Astrocyte (in vitro differentiated cells and primary cell): Measurements from ENCODE around the gene CACNA2D1. TPM values are rescaled to one million over a fixed set of nuclear protein-coding genes. Genes with fewer than 3 reads are reported as not detected.
A peak's percentile ranks its signal among the peaks of the same experiment; 100 is the strongest.

Source experiments
- DNase-seq: peaks from one replicate; pipeline ENCODE4 v3.0.0-alpha.2; 2010; ENCODE audit warnings: low read depth
- FAIRE-seq: peaks from 2 replicates; lab custom pipeline; 2011; peaks lifted over from hg19 to GRCh38; lab: Jason Lieb, UNC
- H2AFZ ChIP-seq: 2 replicates; pipeline ENCODE4 v1.6.0; 2012; ENCODE audit warnings: low read depth, low read length, inconsistent platforms
- H3K27ac ChIP-seq: 2 replicates; pipeline ENCODE4 v1.5.1; 2011; ENCODE audit warnings: low read depth, low read length, inconsistent platforms
- H3K27me3 ChIP-seq: 2 replicates; pipeline ENCODE4 v1.6.0; 2011; ENCODE audit warnings: low read length, inconsistent platforms; ENCODE audit not compliant: insufficient read depth
- H3K36me3 ChIP-seq: 2 replicates; pipeline ENCODE4 v1.5.1; 2011; ENCODE audit warnings: low read length, inconsistent platforms; ENCODE audit not compliant: insufficient read depth
- H3K4me1 ChIP-seq: 2 replicates; pipeline ENCODE4 v1.5.1; 2011; ENCODE audit warnings: low read length, inconsistent platforms; ENCODE audit not compliant: insufficient read depth
- H3K4me2 ChIP-seq: 2 replicates; pipeline ENCODE4 v1.6.0; 2012; ENCODE audit warnings: low read length, inconsistent platforms
- H3K4me3 ChIP-seq: 2 replicates; pipeline ENCODE4 v1.5.1; 2011; ENCODE audit warnings: low read depth, mild to moderate bottlenecking, low read length, inconsistent platforms; ENCODE audit not compliant: insufficient read depth
- H3K79me2 ChIP-seq: 2 replicates; pipeline ENCODE4 v1.6.0; 2012; ENCODE audit warnings: mild to moderate bottlenecking, low read length, inconsistent platforms; ENCODE audit not compliant: insufficient read depth
- H3K9ac ChIP-seq: 2 replicates; pipeline ENCODE4 v1.6.0; 2012; ENCODE audit warnings: mild to moderate bottlenecking, low read length, inconsistent platforms
- H3K9me3 ChIP-seq: 2 replicates; pipeline ENCODE4 v1.5.1; 2012; ENCODE audit warnings: low read depth, mild to moderate bottlenecking, low read length, inconsistent platforms; ENCODE audit not compliant: insufficient read depth
- H4K20me1 ChIP-seq: 2 replicates; pipeline ENCODE4 v1.6.0; 2012; ENCODE audit warnings: low read length, inconsistent platforms; ENCODE audit not compliant: insufficient read depth
- H3K27ac Mint-ChIP-seq: one replicate; pipeline ENCODE4 v1.8.0; 2021; ENCODE audit warnings: mild to moderate bottlenecking, mixed read lengths; ENCODE audit not compliant: unreplicated experiment
- H3K27me3 Mint-ChIP-seq: one replicate; pipeline ENCODE4 v1.8.0; 2021; ENCODE audit warnings: low read depth, mixed read lengths; ENCODE audit not compliant: unreplicated experiment
- H3K36me3 Mint-ChIP-seq: one replicate; pipeline ENCODE4 v1.8.0; 2021; ENCODE audit warnings: low read depth, mixed read lengths; ENCODE audit not compliant: unreplicated experiment
- H3K4me1 Mint-ChIP-seq: one replicate; pipeline ENCODE4 v1.8.0; 2021; ENCODE audit warnings: low read depth, mixed read lengths; ENCODE audit not compliant: unreplicated experiment
- H3K4me3 Mint-ChIP-seq: one replicate; pipeline ENCODE4 v1.8.0; 2021; ENCODE audit warnings: mild to moderate bottlenecking, moderate library complexity, mixed read lengths; ENCODE audit not compliant: unreplicated experiment
- H3K9me3 Mint-ChIP-seq: one replicate; pipeline ENCODE4 v1.8.0; 2021; ENCODE audit warnings: mild to moderate bottlenecking, mixed read lengths; ENCODE audit not compliant: unreplicated experiment
- CTCF ChIP-seq: IDR thresholded peaks from 2 replicates; pipeline ENCODE4 v1.5.1; 2011; ENCODE audit warnings: low read depth, mild to moderate bottlenecking, inconsistent platforms, low read length, moderate library complexity; ENCODE audit not compliant: insufficient read depth
- EZH2 ChIP-seq: IDR thresholded peaks from 2 replicates; pipeline ENCODE4 v1.6.1; 2012; ENCODE audit warnings: mild to moderate bottlenecking, low read length, inconsistent platforms; ENCODE audit not compliant: insufficient read depth
- total RNA-seq: library from RNA; stranded (reverse); gene quantifications from 2 replicates; pipeline ENCODE4 v1.2.1, GENCODE V29; 2021

The CACNA2D1 gene
- total RNA-seq, 1 donor from 2014 or later = 53.4 TPM

GRCh38 chr7:82106201-82106600 lies 337.4 kb downstream of the CACNA2D1 start:
- H3K4me1 Mint-ChIP-seq = peaks cover 5% of the 10 kb centered on the region
- H3K27ac ChIP-seq = no peak overlapping the region
- DNase-seq (no peak), FAIRE-seq (no peak)
- H3K4me3 ChIP-seq = no peak overlapping the region
- H3K36me3 ChIP-seq = no peaks in the 10 kb centered on the region
- no peak overlapping the region for H2AFZ ChIP-seq
- no peaks in the 10 kb centered on the region for H3K79me2 ChIP-seq
- no peaks in the 10 kb centered on the region for H4K20me1 ChIP-seq
- no peaks in the 10 kb centered on the region for H3K9me3 ChIP-seq
- peaks cover 7% of the 10 kb centered on the region for H3K4me1 ChIP-seq
- H3K27ac Mint-ChIP-seq = peak overlapping the region; percentile 68
- H3K9ac ChIP-seq = no peak overlapping the region
- H3K36me3 Mint-ChIP-seq = peaks cover 3% of the 10 kb centered on the region
- H3K9me3 Mint-ChIP-seq = no peaks in the 10 kb centered on the region
- TF ChIP-seq EZH2 (no peak), CTCF (no peak)
- no peak overlapping the region for H3K4me3 Mint-ChIP-seq
- H3K4me2 ChIP-seq = no peak overlapping the region
- no peaks in the 10 kb centered on the region for H3K27me3 ChIP-seq
- no peaks in the 10 kb centered on the region for H3K27me3 Mint-ChIP-seq

GRCh38 chr7:82105463-82105862 lies 338.1 kb downstream of the CACNA2D1 start:
- no peak overlapping the region for H3K9ac ChIP-seq
- peaks cover 5% of the 10 kb centered on the region for H3K4me1 Mint-ChIP-seq
- TF ChIP-seq EZH2 (no peak), CTCF (no peak)
- H3K4me2 ChIP-seq = peak overlapping the region; percentile 36
- no peak overlapping the region for H3K27ac ChIP-seq
- H3K27me3 ChIP-seq = no peaks in the 10 kb centered on the region
- no peak for FAIRE-seq
- H3K9me3 Mint-ChIP-seq = no peaks in the 10 kb centered on the region
- peaks cover 3% of the 10 kb centered on the region for H3K36me3 Mint-ChIP-seq
- H3K79me2 ChIP-seq = no peaks in the 10 kb centered on the region
- H3K27ac Mint-ChIP-seq = peak overlapping the region; percentile 75
- H3K4me3 ChIP-seq = no peak overlapping the region
- H3K36me3 ChIP-seq = no peaks in the 10 kb centered on the region
- H4K20me1 ChIP-seq = no peaks in the 10 kb centered on the region
- peaks cover 7% of the 10 kb centered on the region for H3K4me1 ChIP-seq
- no peaks in the 10 kb centered on the region for H3K9me3 ChIP-seq
- H3K4me3 Mint-ChIP-seq = no peak overlapping the region
- no peaks in the 10 kb centered on the region for H3K27me3 Mint-ChIP-seq
- no peak overlapping the region for H2AFZ ChIP-seq
- DNase-seq = peak; percentile 69

- H3K4me1 ChIP-seq = no peaks in the 10 kb centered on the region
- no peaks in the 10 kb centered on the region for H3K36me3 ChIP-seq
- TF ChIP-seq CTCF (no peak), EZH2 (no peak)
- H3K4me2 ChIP-seq = no peak overlapping the region
- Mint-ChIP-seq H3K36me3 (peaks cover 3% of the 10 kb centered on the region), H3K27ac (no peak overlapping the region), H3K9me3 (no peaks in the 10 kb centered on the region), H3K4me3 (no peak overlapping the region), H3K4me1 (peaks cover 2% of the 10 kb centered on the region), H3K27me3 (no peaks in the 10 kb centered on the region)
- no peaks in the 10 kb centered on the region for H4K20me1 ChIP-seq
- DNase-seq (no peak), FAIRE-seq (no peak)
- H3K9ac ChIP-seq = no peak overlapping the region
- no peak overlapping the region for H2AFZ ChIP-seq
- no peaks in the 10 kb centered on the region for H3K9me3 ChIP-seq
- H3K27me3 ChIP-seq = no peaks in the 10 kb centered on the region
- H3K27ac ChIP-seq = no peak overlapping the region
- no peak overlapping the region for H3K4me3 ChIP-seq
- no peaks in the 10 kb centered on the region for H3K79me2 ChIP-seq
Observed at GRCh38 chr7:82098414-82098813, 345.2 kb downstream of the CACNA2D1 start.
